ENCODE measurements around the gene DGCR6L.
"Not testable (repeated sequence)": the region's sequence is repeated elsewhere in the genome, so short reads cannot be mapped to it uniquely, and the experiment has no call there.

The DGCR6L gene

GRCh38 chr22:20290578-20291248 is 29.1 kb downstream of the DGCR6L start:
- DNase-seq, result no peak

- DNase-seq, result no peak
These were observed 29.8 kb downstream of the DGCR6L start for GRCh38 chr22:20290045-20290392.

GRCh38 chr22:20289182-20290044 is 30.4 kb downstream of the DGCR6L start:
- DNase-seq, result not testable (repeated sequence)

- DNase-seq, result not testable (repeated sequence)
These were observed 33.0 kb downstream of the DGCR6L start for GRCh38 chr22:20286784-20287423.

GRCh38 chr22:20286312-20286660 is 33.6 kb downstream of the DGCR6L start:
- DNase-seq, result not testable (repeated sequence)

- not testable (repeated sequence) for DNase-seq
These were observed 34.2 kb downstream of the DGCR6L start for GRCh38 chr22:20285473-20286311.

GRCh38 chr22:20284471-20285086 is 35.3 kb downstream of the DGCR6L start:
- no peak for DNase-seq

GRCh38 chr22:20283674-20284066 is 36.2 kb downstream of the DGCR6L start:
- no peak for DNase-seq

- DNase-seq, result no peak
These were observed 36.8 kb downstream of the DGCR6L start for GRCh38 chr22:20282901-20283673.

GRCh38 chr22:20281891-20282290 is 38.0 kb downstream of the DGCR6L start:
- no peak for DNase-seq

- DNase-seq, result not testable (repeated sequence)
These were observed 38.4 kb downstream of the DGCR6L start for GRCh38 chr22:20281473-20281872.

- no peak for DNase-seq
These were observed 39.0 kb downstream of the DGCR6L start for GRCh38 chr22:20280866-20281265.

GRCh38 chr22:20280163-20280562 is 39.7 kb downstream of the DGCR6L start:
- DNase-seq, result not testable (repeated sequence)

GRCh38 chr22:20279662-20280134 is 40.2 kb downstream of the DGCR6L start:
- DNase-seq, result no peak

- DNase-seq, result not testable (repeated sequence)
These were observed 41.0 kb downstream of the DGCR6L start for GRCh38 chr22:20278726-20279490.

- not testable (repeated sequence) for DNase-seq
These were observed 41.8 kb downstream of the DGCR6L start for GRCh38 chr22:20277936-20278635.

GRCh38 chr22:20276468-20276867 is 43.4 kb downstream of the DGCR6L start:
- DNase-seq, result no peak

- no peak for DNase-seq
These were observed 44.0 kb downstream of the DGCR6L start for GRCh38 chr22:20275836-20276235.

GRCh38 chr22:20275325-20275724 is 44.5 kb downstream of the DGCR6L start:
- not testable (repeated sequence) for DNase-seq

GRCh38 chr22:20274374-20274773 is 45.5 kb downstream of the DGCR6L start:
- DNase-seq, result not testable (repeated sequence)

Data from NCI-H748 treated with DMSO at 0.1 percent for 48 hours (cell line).